Activated naive CD8-positive, alpha-beta T cell treated with anti-CD3 and anti-CD28 coated beads for 36 hours (primary cell): ENCODE results near the gene MED12. TPM values are rescaled to one million over a fixed set of nuclear protein-coding genes. Genes with fewer than 3 reads are reported as not detected.
A peak's percentile ranks its signal among the peaks of the same experiment; 100 is the strongest.

Source experiments
- DNase-seq: peaks from one replicate; pipeline ENCODE4 v3.0.0; 2021
- H3K27ac Mint-ChIP-seq: one replicate; pipeline ENCODE4 v1.8.0; 2022; ENCODE audit warnings: mild to moderate bottlenecking, moderate library complexity, mixed read lengths
- H3K27me3 Mint-ChIP-seq: one replicate; pipeline ENCODE4 v1.8.0; 2022; ENCODE audit warnings: mild to moderate bottlenecking, mixed read lengths
- H3K36me3 Mint-ChIP-seq: one replicate; pipeline ENCODE4 v1.8.0; 2021; ENCODE audit warnings: mild to moderate bottlenecking, mixed read lengths
- H3K4me1 Mint-ChIP-seq: one replicate; pipeline ENCODE4 v1.8.0; 2021; ENCODE audit warnings: mixed read lengths
- H3K4me3 Mint-ChIP-seq: one replicate; pipeline ENCODE4 v1.8.0; 2022; ENCODE audit warnings: mild to moderate bottlenecking, moderate library complexity, mixed read lengths
- H3K9me3 Mint-ChIP-seq: one replicate; pipeline ENCODE4 v1.8.0; 2022; ENCODE audit warnings: mixed read lengths
- total RNA-seq, 2 experiments: library from RNA; stranded (reverse); gene quantifications; one replicate each; pipeline ENCODE4 v1.2.3, GENCODE V29; 2021

The MED12 gene
- total RNA-seq, 2 experiments from 2014 or later: 43.4 to 46.4 TPM

DNA sequence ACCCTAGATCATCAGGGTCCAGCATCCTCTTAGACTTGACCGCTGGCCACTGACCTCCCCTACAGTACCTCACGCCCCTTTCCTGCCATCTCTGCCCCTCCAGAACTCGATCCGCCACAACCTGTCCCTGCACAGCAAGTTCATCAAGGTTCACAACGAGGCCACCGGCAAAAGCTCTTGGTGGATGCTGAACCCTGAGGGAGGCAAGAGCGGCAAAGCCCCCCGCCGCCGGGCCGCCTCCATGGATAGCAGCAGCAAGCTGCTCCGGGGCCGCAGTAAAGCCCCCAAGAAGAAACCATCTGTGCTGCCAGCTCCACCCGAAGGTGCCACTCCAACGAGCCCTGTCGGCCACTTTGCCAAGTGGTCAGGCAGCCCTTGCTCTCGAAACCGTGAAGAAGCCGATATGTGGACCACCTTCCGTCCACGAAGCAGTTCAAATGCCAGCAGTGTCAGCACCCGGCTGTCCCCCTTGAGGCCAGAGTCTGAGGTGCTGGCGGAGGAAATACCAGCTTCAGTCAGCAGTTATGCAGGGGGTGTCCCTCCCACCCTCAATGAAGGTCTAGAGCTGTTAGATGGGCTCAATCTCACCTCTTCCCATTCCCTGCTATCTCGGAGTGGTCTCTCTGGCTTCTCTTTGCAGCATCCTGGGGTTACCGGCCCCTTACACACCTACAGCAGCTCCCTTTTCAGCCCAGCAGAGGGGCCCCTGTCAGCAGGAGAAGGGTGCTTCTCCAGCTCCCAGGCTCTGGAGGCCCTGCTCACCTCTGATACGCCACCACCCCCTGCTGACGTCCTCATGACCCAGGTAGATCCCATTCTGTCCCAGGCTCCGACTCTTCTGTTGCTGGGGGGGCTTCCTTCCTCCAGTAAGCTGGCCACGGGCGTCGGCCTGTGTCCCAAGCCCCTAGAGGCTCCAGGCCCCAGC, 17.6 kb upstream of the MED12 start:
- H3K4me1 Mint-ChIP-seq: peaks cover 62% of the 10 kb centered on the region
- DNase-seq: no peak

GRCh38 chrX:71102292-71102691, 16.1 kb upstream of the MED12 start:
- H3K4me3 Mint-ChIP-seq: no peak overlapping the region
- H3K9me3 Mint-ChIP-seq: no peaks in the 10 kb centered on the region
- H3K27me3 Mint-ChIP-seq: no peaks in the 10 kb centered on the region
- peaks cover 69% of the 10 kb centered on the region for H3K4me1 Mint-ChIP-seq
- peak overlapping the region; percentile 89 for H3K27ac Mint-ChIP-seq
- no peak for DNase-seq
- peaks cover 30% of the 10 kb centered on the region for H3K36me3 Mint-ChIP-seq

More for the DNA sequence above, 17.6 kb upstream of the MED12 start:
- Mint-ChIP-seq H3K36me3 (peaks cover 19% of the 10 kb centered on the region), H3K27ac (peak overlapping the region; percentile 58), H3K9me3 (no peaks in the 10 kb centered on the region), H3K27me3 (no peaks in the 10 kb centered on the region), H3K4me3 (no peak overlapping the region)

DNA sequence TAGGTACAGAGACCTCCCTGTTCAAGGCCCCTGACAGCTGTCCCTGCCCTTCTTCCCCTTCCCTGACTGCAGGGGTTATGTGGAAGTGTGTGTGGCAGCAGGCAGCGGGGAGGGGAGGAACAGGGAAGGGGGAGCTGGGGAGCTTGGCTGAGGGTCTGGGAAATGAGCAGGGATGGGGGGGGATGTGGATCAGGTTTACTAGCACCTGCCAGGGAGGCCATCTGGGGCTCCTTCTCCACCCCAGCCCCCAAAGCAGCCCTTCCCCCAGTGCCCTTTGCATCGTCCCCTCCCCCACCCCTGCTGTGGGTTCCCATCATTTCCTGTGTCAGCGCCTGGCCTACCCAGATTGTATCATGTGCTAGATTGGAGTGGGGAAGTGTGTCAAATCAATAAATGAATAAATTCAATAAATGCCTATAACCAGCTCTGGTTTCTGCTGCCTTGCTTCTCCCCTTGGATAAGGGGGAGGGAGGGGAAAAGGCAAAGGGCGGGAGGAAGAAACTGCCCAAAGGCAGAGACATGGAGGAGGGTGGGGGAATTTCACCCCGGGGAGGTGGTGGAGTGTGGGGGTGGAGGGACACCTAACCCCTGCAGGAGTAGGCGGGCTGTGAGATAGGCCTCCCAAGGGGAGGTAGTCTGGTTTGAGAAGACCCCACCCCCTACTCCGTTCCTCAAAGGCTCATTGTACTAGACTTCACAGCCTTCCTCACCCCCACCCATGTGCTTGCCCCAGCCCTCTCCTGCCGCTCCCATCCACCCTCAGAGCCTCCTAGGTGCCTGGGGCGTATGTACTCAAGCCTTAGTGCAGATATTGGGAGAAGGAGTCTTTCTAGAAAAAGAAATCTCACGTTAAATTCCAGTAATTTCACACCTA, 15.0 kb upstream of the MED12 start:
- H3K4me1 Mint-ChIP-seq: peaks cover 73% of the 10 kb centered on the region
- no peaks in the 10 kb centered on the region for H3K9me3 Mint-ChIP-seq
- no peaks in the 10 kb centered on the region for H3K27me3 Mint-ChIP-seq
- peak overlapping the region; percentile 81 for H3K4me3 Mint-ChIP-seq
- H3K27ac Mint-ChIP-seq: peak overlapping the region; percentile 89
- DNase-seq: peak; percentile 49
- H3K36me3 Mint-ChIP-seq: peaks cover 41% of the 10 kb centered on the region

DNA sequence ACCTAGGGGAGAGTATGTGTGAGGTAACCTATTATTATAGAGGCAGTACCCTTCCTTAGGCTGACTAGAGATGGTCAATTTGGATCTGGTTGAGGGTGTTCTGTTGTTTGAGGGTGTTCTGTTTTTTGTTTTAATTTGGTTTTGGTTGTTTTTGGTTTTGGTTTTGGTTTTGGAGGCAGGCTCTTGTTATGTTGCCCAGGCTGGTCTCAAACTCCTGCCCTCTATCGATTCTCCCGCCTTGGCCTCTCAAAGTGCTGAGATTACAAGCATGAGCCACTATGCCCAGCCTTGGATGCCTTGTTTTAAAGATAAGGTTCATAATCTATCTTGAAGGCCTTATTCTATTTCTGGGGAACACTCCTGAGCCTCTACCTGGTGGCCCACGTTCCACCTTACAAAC, 12.8 kb upstream of the MED12 start:
- H3K36me3 Mint-ChIP-seq: peaks cover 64% of the 10 kb centered on the region
- no peak for DNase-seq
- H3K27ac Mint-ChIP-seq: peak overlapping the region; percentile 96
- H3K4me3 Mint-ChIP-seq: peak overlapping the region; percentile 64
- H3K4me1 Mint-ChIP-seq: peaks cover 61% of the 10 kb centered on the region
- H3K27me3 Mint-ChIP-seq: no peaks in the 10 kb centered on the region
- no peaks in the 10 kb centered on the region for H3K9me3 Mint-ChIP-seq

DNA sequence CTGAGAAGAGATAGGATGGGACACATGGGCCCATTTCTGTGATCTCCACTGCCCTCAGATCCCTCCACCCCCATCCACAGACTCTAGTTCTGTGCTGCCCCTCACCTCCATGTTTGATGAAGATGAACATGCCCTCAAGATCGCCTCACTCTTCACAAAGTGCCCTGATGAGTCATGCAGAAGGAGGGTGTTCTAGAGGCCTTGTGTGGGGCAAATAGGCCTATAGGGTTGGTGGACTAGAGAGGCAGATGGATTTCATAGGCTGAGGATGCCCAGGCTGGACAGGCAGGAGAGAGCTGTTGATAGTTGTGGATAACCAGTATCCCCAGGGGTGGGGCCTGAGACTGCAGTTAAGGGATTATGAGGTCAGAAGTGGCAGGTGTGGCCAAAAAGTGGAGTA, 12.0 kb upstream of the MED12 start, which contains the start of gene CXorf65:
Gene CXorf65 (minus strand): TSS at position 314 of the 400 bp plus-strand sequence. CDS start 184 bp downstream, at position 130.
- Mint-ChIP-seq H3K27ac (peak within 1 kb of the TSS; percentile 96), H3K4me1 (peaks cover 55% of the 10 kb centered on the region)

DNA sequence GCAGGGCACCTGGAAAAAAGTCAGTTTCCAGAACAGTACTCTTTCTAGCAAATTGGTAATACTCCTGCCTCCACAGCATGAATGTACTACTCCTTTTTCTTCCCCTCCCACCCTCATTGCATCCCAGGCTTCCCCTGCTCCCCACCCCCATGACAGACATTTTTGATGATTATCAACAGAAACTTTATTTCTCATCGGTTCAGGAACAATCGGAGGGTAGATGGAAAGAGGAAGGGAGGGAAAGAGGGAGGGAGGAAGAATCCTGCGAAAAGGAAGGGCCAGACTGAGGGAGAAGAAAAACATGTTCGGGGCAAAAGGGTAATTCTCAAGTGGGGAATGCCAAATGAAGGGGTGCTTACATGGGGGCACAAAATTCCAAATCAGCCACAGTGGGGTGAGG, 11.2 kb upstream of the MED12 start:
- Mint-ChIP-seq H3K9me3 (no peaks in the 10 kb centered on the region), H3K36me3 (peaks cover 72% of the 10 kb centered on the region), H3K4me1 (peaks cover 50% of the 10 kb centered on the region), H3K4me3 (peak overlapping the region; percentile 99), H3K27me3 (no peaks in the 10 kb centered on the region), H3K27ac (peak overlapping the region; percentile 96)
- no peak for DNase-seq

More for the DNA sequence above, 12.0 kb upstream of the MED12 start, which contains the start of gene CXorf65:
- H3K9me3 Mint-ChIP-seq: no peaks in the 10 kb centered on the region
- no peaks in the 10 kb centered on the region for H3K27me3 Mint-ChIP-seq
- H3K4me3 Mint-ChIP-seq: peak within 1 kb of the TSS; percentile 99
- peaks cover 72% of the 10 kb centered on the region for H3K36me3 Mint-ChIP-seq
- peak; percentile 28 for DNase-seq

DNA sequence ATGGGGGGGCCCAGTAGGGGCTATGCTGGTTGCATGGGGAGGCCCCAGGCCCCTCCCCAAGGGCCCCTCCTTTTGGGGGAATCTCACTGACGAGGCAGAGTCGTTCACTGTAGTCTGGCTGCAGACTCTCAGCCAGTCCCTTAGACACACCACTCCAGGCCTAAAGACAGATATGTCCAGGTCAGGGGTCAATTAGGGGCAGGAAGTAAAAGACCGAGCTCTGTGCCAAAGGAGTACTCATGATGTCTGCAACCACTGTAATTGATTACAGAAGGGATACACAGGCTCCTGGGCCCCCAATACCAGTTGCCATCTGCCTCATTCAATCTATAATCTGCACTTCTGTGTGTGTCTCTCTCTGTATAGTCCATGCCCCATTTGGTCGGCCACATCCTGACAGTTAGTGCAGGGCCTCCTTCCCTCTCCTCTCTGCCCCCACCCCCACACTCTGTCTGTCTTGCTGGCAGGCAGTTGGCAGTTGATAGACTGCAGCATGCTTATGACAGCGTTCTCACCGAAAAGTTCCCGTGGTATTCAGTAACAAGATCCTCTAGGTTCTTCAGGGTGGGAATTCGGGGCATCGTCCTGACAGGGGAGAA, 10.5 kb upstream of the MED12 start:
- H3K9me3 Mint-ChIP-seq: no peaks in the 10 kb centered on the region
- H3K27ac Mint-ChIP-seq: peak overlapping the region; percentile 96
- H3K4me3 Mint-ChIP-seq: peak overlapping the region; percentile 99
- DNase-seq: peak; percentile 30
- no peaks in the 10 kb centered on the region for H3K27me3 Mint-ChIP-seq
- H3K4me1 Mint-ChIP-seq: peaks cover 48% of the 10 kb centered on the region
- H3K36me3 Mint-ChIP-seq: peaks cover 72% of the 10 kb centered on the region

GRCh38 chrX:71109051-71109450, 9.3 kb upstream of the MED12 start:
- H3K9me3 Mint-ChIP-seq: no peaks in the 10 kb centered on the region
- peak overlapping the region; percentile 99 for H3K4me3 Mint-ChIP-seq
- no peak for DNase-seq
- peaks cover 68% of the 10 kb centered on the region for H3K36me3 Mint-ChIP-seq
- H3K27ac Mint-ChIP-seq: peak overlapping the region; percentile 96
- no peaks in the 10 kb centered on the region for H3K27me3 Mint-ChIP-seq
- peaks cover 45% of the 10 kb centered on the region for H3K4me1 Mint-ChIP-seq

DNA sequence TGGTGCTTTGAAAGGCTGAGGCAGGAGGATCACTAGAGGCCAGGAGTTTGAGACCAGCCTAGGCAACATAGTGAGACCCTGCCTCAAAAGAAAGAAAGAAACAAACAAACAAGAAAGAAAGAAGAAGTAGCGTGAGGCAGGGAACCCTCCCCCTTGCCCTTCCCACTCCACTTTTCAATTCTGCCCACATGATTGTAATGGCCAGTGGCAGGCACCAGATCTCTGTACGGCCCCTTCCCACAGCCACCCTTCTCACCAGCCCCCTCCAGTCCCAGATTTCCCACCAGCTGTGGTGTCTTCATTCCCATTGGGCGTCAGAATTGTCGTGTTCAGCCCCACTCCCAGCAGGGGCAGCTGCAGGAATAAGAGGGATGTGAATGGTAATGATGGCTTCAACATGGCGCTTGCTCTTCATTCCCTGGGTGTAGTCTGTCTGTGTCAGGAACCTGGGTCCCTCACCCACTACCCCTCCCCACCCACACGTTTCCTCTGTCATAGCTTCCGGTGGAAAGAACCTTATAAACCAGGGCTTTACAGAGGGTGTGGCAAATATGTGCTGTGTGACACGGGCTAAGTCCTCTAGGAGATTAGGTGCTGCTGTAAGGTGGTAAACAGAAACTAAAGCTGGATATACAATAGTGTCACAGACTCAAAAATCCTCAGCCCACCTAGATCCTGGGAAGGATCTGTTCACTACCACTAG, 7.1 kb upstream of the MED12 start, which contains the start of gene IL2RG:
Gene IL2RG (minus strand): TSS at position 437 of the 703 bp plus-strand sequence. CDS start 38 bp downstream, at position 399.
- Mint-ChIP-seq H3K4me3 (peak within 1 kb of the TSS; percentile 99), H3K27ac (peak within 1 kb of the TSS; percentile 96), H3K36me3 (peaks cover 48% of the 10 kb centered on the region), H3K27me3 (no peaks in the 10 kb centered on the region), H3K4me1 (peaks cover 33% of the 10 kb centered on the region), H3K9me3 (no peaks in the 10 kb centered on the region)
- peak; percentile 73 for DNase-seq

DNA sequence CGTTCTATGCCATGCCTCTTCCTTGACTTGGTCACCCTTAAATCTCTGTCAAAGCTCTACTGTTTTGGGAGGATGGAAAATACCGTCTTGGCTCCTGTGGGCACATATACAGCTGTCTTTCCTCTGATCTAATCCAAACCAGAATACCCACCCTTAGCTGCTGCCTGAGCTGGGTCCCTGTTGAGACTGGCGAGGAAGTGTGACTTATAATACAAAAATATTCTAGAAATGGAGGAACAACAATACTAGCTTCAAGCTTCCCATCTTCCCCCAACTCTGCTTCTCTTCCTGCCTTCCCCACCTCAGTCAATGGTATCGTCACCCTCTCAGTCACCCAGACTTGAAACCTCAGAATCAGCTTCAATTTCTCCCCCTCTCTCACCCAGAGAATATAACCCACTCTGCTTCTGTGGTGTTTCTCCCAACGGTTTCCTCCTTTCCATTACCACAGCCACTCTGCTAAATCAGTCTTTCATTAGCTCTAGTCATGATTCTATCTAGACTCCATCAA, 6.4 kb upstream of the MED12 start:
- Mint-ChIP-seq H3K27ac (peak overlapping the region; percentile 96), H3K4me1 (peaks cover 28% of the 10 kb centered on the region), H3K4me3 (peak overlapping the region; percentile 99), H3K36me3 (peaks cover 44% of the 10 kb centered on the region), H3K9me3 (no peaks in the 10 kb centered on the region), H3K27me3 (no peaks in the 10 kb centered on the region)
- DNase-seq: no peak

DNA sequence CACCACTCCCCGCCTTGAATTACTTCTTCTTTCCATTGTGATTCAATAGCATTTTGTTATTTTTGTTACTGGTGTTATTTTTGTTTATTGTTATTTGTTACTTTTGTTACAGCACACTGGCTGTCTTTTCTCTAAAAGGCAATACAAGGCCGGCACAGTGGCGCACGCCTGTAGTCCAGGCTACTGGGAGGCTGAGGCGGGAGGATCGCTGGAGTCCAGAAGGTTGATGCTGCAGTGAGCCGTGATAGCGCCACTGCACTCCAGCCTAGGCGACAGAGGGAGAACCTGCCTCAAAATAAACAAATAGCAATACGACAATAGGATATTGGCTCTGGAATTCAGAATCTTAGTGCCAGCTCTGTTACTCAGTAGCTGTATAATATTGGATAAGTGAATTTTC, 1.0 kb upstream of the MED12 start:
- Mint-ChIP-seq H3K27ac (no peak overlapping the region), H3K9me3 (no peaks in the 10 kb centered on the region), H3K27me3 (no peaks in the 10 kb centered on the region), H3K4me1 (peaks cover 27% of the 10 kb centered on the region), H3K36me3 (peaks cover 6% of the 10 kb centered on the region), H3K4me3 (no peak overlapping the region)
- no peak for DNase-seq

GRCh38 chrX:71118985-71119535, 664 bp downstream of the MED12 start:
- peak overlapping the region; percentile 81 for H3K4me3 Mint-ChIP-seq
- peak overlapping the region; percentile 86 for H3K27ac Mint-ChIP-seq
- H3K9me3 Mint-ChIP-seq: no peaks in the 10 kb centered on the region
- H3K36me3 Mint-ChIP-seq: peaks cover 10% of the 10 kb centered on the region
- no peaks in the 10 kb centered on the region for H3K27me3 Mint-ChIP-seq
- H3K4me1 Mint-ChIP-seq: peaks cover 22% of the 10 kb centered on the region
- DNase-seq: no peak

DNA sequence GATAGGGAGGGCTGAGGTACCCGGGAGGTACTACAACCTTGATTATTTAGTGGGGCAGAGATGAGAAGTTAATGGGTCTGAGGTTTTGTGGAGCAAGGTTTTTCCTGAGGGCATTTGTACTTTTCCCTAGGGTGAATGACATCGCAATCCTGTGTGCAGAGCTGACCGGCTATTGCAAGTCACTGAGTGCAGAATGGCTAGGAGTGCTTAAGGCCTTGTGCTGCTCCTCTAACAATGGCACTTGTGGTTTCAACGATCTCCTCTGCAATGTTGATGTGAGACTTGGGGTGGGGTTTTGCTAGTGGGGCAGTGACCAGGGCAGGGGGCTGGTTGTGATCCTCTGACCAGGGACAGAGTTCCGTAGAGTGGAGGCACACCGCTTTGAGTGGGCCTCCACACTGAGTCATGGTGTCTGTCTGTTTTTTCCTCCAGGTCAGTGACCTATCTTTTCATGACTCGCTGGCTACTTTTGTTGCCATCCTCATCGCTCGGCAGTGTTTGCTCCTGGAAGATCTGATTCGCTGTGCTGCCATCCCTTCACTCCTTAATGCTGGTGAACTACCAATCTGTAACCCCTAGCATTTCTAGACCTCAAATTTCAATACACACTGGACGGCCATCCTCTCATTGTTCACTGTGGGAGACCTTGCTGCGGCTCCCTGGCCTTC, 9.9 kb downstream of the MED12 start:
- peaks cover 12% of the 10 kb centered on the region for H3K4me1 Mint-ChIP-seq
- H3K36me3 Mint-ChIP-seq: peaks cover 21% of the 10 kb centered on the region
- H3K27ac Mint-ChIP-seq: no peak overlapping the region
- H3K9me3 Mint-ChIP-seq: no peaks in the 10 kb centered on the region
- peak overlapping the region; percentile 72 for H3K4me3 Mint-ChIP-seq
- DNase-seq: no peak
- H3K27me3 Mint-ChIP-seq: no peaks in the 10 kb centered on the region
